ENCODE measurements around the gene PADI6. TPM values are rescaled to one million over a fixed set of nuclear protein-coding genes. Genes with fewer than 3 reads are reported as not detected.

The PADI6 gene
- total and polyA plus RNA-seq, 9 of the 15 experiments (the other 6 are each of a cell fraction or from before 2014, with no cell fraction given): not detected

DNA sequence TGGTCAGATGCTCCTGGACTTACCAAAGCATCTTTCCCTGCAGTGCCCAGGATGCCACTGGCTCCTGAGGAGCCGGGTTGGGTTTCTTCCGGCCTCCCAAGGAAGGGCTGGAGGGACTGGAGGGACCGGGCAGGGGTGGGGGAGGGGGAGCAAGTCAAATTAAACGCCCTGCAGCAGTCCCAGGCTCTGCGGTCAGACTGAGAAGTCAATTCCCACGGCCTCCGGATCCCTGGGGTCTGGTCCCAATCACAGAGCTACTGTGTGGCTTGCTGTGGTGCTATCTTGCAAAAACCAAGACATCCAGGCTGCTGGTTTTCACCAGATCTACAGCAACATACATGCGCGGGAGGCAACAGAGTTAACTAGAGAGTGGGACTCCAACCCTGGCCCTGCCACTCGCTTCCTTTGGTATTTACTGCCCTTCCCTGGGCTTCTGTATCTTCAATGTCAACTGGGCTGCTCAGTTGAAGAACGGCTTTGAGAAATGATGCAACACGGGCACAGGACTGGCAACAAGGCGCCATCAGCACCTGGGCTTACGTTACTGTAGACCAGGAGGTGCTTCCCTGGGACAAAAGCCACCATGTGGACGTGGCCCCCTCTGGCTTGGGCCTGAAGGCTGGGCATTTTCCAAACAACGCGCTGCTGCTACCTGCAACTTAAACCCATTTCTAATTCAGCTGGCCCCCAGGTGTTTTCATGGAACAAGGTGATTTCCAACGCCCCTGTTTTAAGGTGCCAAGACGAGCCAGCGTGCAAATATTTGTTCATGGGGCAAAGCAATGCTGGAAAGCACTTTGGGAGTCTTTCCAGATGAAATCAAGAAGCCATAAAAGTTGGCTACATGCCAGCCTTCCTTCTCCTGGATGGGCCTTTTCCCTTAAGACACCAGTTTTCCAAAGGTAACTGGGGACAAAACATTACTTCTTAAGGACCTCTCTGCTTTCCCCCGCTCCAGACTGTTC, 56.0 kb downstream of the PADI6 start (continued):
- TF ChIP-seq, protein P1, sequence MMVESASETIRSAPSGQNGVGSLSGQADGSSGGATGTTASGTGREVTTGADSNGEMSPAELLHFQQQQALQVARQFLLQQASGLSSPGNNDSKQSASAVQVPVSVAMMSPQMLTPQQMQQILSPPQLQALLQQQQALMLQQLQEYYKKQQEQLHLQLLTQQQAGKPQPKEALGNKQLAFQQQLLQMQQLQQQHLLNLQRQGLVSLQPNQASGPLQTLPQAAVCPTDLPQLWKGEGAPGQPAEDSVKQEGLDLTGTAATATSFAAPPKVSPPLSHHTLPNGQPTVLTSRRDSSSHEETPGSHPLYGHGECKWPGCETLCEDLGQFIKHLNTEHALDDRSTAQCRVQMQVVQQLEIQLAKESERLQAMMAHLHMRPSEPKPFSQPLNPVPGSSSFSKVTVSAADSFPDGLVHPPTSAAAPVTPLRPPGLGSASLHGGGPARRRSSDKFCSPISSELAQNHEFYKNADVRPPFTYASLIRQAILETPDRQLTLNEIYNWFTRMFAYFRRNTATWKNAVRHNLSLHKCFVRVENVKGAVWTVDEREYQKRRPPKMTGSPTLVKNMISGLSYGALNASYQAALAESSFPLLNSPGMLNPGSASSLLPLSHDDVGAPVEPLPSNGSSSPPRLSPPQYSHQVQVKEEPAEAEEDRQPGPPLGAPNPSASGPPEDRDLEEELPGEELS (CRISPR knock-in tag; IDR thresholded peaks at IDR 0.05; ENCODE audit: borderline replicate concordance): no peak
- TF ChIP-seq RFX7 (CRISPR knock-in tag; IDR thresholded peaks at IDR 0.05) (no peak), ZKSCAN8 (CRISPR knock-in tag; IDR thresholded peaks at IDR 0.05) (no peak), SIX5 (IDR thresholded peaks at IDR 0.05; ENCODE audit: borderline replicate concordance in 1 of 2, insufficient read depth in 1 of 2, low read depth in 1 of 2, low read length in 2 of 2) (no peak), RBM15 (IDR thresholded peaks at IDR 0.05; ENCODE audit: insufficient read depth, low read length) (no peak), NFIC (IDR thresholded peaks at IDR 0.05) (peak; percentile 92), SRSF9 (IDR thresholded peaks at IDR 0.05; ENCODE audit: borderline replicate concordance, low read depth, low read length) (no peak), MCM2 (IDR thresholded peaks at IDR 0.05; ENCODE audit: low read depth) (no peak), SMAD2 (IDR thresholded peaks at IDR 0.05; ENCODE audit: low read depth, low read length) (no peak), NFE2 (IDR thresholded peaks at IDR 0.05; ENCODE audit: low read depth) (no peak), TAL1 (IDR thresholded peaks at IDR 0.05) (no peak), ZNF121 (CRISPR knock-in tag; conservative IDR thresholded peaks at IDR 0.05) (no peak), RBFOX2 (IDR thresholded peaks at IDR 0.05; ENCODE audit: low read depth, low read length) (0 out of 2 replicates have a peak, but pooled peaks have one; percentile 13)
- TF ChIP-seq, protein P2, sequence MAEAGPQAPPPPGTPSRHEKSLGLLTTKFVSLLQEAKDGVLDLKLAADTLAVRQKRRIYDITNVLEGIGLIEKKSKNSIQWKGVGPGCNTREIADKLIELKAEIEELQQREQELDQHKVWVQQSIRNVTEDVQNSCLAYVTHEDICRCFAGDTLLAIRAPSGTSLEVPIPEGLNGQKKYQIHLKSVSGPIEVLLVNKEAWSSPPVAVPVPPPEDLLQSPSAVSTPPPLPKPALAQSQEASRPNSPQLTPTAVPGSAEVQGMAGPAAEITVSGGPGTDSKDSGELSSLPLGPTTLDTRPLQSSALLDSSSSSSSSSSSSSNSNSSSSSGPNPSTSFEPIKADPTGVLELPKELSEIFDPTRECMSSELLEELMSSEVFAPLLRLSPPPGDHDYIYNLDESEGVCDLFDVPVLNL (CRISPR knock-in tag; IDR thresholded peaks at IDR 0.05; ENCODE audit: low read depth): no peak
- TF ChIP-seq, protein P3, sequence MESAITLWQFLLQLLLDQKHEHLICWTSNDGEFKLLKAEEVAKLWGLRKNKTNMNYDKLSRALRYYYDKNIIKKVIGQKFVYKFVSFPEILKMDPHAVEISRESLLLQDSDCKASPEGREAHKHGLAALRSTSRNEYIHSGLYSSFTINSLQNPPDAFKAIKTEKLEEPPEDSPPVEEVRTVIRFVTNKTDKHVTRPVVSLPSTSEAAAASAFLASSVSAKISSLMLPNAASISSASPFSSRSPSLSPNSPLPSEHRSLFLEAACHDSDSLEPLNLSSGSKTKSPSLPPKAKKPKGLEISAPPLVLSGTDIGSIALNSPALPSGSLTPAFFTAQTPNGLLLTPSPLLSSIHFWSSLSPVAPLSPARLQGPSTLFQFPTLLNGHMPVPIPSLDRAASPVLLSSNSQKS (CRISPR knock-in tag; IDR thresholded peaks at IDR 0.05): no peak
- TF ChIP-seq, protein P4, sequence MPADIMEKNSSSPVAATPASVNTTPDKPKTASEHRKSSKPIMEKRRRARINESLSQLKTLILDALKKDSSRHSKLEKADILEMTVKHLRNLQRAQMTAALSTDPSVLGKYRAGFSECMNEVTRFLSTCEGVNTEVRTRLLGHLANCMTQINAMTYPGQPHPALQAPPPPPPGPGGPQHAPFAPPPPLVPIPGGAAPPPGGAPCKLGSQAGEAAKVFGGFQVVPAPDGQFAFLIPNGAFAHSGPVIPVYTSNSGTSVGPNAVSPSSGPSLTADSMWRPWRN (IDR thresholded peaks at IDR 0.05; ENCODE audit: low read depth): no peak
